Spleen (tissue), 11 donors: Measurements from ENCODE around the gene ODAD4. TPM values are rescaled to one million over a fixed set of nuclear protein-coding genes. Genes with fewer than 3 reads are reported as not detected.

ENCODE experiments used
- DNase-seq: peaks from one replicate; pipeline ENCODE4 v3.0.0-alpha.2; 2020
- H3K27ac ChIP-seq, 8 donors: fragments of 200-600 bp; sonication (generic) in 7 of 8; 1 replicate in 4 of 8; 2 replicates in 4 of 8; pipeline versions ENCODE4 v1.5.0 to v1.8.0; 2016 to 2021; ENCODE audit warnings: inconsistent platforms in 4 of 8, mild to moderate bottlenecking in 4 of 8, moderate library complexity in 1 of 8
- H3K27me3 ChIP-seq, 7 donors: fragments of 200-600 bp; sonication (generic) in 6 of 7; replicated peaks in 1 of 7; 1 replicate in 4 of 7; 2 replicates in 3 of 7; pipeline versions ENCODE4 v1.5.0 to v1.8.0; 2016 to 2021; ENCODE audit warnings: inconsistent platforms in 3 of 7, mild to moderate bottlenecking in 1 of 7
- H3K36me3 ChIP-seq, 6 donors: fragments of 200-600 bp; sonication (generic) in 5 of 6; 1 replicate in 4 of 6; 2 replicates in 2 of 6; pipeline versions ENCODE4 v1.5.0 to v1.8.0; 2016 to 2021; ENCODE audit warnings: inconsistent platforms in 2 of 6
- H3K4me1 ChIP-seq, 6 donors: fragments of 200-600 bp; sonication (generic) in 5 of 6; 1 replicate in 3 of 6; 2 replicates in 3 of 6; pipeline versions ENCODE4 v1.5.0 to v1.8.0; 2016 to 2021; ENCODE audit warnings: inconsistent platforms in 3 of 6
- H3K4me3 ChIP-seq, 8 donors: fragments of 200-600 bp; sonication (generic) in 7 of 8; 1 replicate in 4 of 8; 2 replicates in 4 of 8; pipeline versions ENCODE4 v1.5.0 to v1.8.0; 2016 to 2021; ENCODE audit warnings: inconsistent platforms in 4 of 8, mild to moderate bottlenecking in 4 of 8, moderate library complexity in 2 of 8
- H3K9me3 ChIP-seq, 8 donors: fragments of 200-600 bp; sonication (generic) in 7 of 8; 1 replicate in 4 of 8; 2 replicates in 4 of 8; pipeline versions ENCODE4 v1.5.0 to v1.8.0; 2016 to 2021; ENCODE audit warnings: inconsistent platforms in 4 of 8
- POLR2A ChIP-seq, 3 donors: fragments of 450-650 bp; IDR thresholded peaks; one replicate each; pipeline ENCODE4 v1.5.1; 2017; ENCODE audit warnings: antibody characterized with exemption in 3 of 3, mild to moderate bottlenecking in 1 of 3
- POLR2AphosphoS5 ChIP-seq, 3 donors: sonication (generic); formaldehyde crosslinking; IDR thresholded peaks; one replicate each; pipeline ENCODE4 v1.5.1; 2017; ENCODE audit warnings: antibody characterized with exemption in 3 of 3
- WGBS, 5 donors: extraction: QIAGEN DNeasy Blood & Tissue Kit in 3 of 5; methylation state at CpG; one replicate each; pipeline versions ENCODE4 v1.1.5 to v1.1.7; 2013 to 2018; 5-methylcytosine and 5-hydroxymethylcytosine counted together
- intact Hi-C: fragments of 100-400 bp; cut with DNase I; formaldehyde crosslinking; loops from one replicate; pipeline ENCODE4 v1.15.0; 2023; ENCODE audit warnings: low total_unique reads
- polyA plus RNA-seq, 3 donors: library from polyadenylated mRNA; stranded (reverse); fragments of 200-250 nt; gene quantifications; one replicate each; pipeline ENCODE4 v1.2.1, GENCODE V29; 2013
- total RNA-seq, 7 donors: library from RNA; depleted of rRNA in 3 of 7; stranded (reverse); fragments of >200 nt in 3 of 7; fragmentation: NEBNext Ultra II Directional in 4 of 7; extraction: Animal tissue kit (Norgen Biotek cat#: 25700) in 4 of 7; gene quantifications; one replicate each; pipeline versions ENCODE4 v1.1.0 to v1.2.1, GENCODE V29; 2016 to 2021
- TF ChIP-seq, protein P1 (sequence below), 11 experiments: fragments of 200-600 bp in 7 of 11; fragments of 450-650 bp in 4 of 11; sonication (generic) in 4 of 11; IDR thresholded peaks in 8 of 11; conservative IDR thresholded peaks in 3 of 11; 1 replicate in 7 of 11; 2 replicates in 4 of 11; pipeline versions ENCODE4 v1.4.0 to v1.8.0; 2016 to 2021; ENCODE audit warnings: antibody characterized with exemption in 11 of 11, inconsistent platforms in 4 of 11, mild to moderate bottlenecking in 1 of 11
- donor health status: healthy with polysubstance abuse.
- donor health status: DM: no; HTN: no; CAD: no; lungs with moderate emphysema.
- donor health status: DM: no; HTN: no; CAD: no.
- donor health status: Bipolar disorder and iron deficiency.
- donor health status: healthy.
- donor health status: DM: no; HTN: no; CAD: no.
- donor health status: DM: yes; HTN: yes; CAD: no.

The ODAD4 gene
- total and polyA plus RNA-seq, 10 donors: 0.20 to 1.0 (median 0.33) TPM; not detected in 4

DNA sequence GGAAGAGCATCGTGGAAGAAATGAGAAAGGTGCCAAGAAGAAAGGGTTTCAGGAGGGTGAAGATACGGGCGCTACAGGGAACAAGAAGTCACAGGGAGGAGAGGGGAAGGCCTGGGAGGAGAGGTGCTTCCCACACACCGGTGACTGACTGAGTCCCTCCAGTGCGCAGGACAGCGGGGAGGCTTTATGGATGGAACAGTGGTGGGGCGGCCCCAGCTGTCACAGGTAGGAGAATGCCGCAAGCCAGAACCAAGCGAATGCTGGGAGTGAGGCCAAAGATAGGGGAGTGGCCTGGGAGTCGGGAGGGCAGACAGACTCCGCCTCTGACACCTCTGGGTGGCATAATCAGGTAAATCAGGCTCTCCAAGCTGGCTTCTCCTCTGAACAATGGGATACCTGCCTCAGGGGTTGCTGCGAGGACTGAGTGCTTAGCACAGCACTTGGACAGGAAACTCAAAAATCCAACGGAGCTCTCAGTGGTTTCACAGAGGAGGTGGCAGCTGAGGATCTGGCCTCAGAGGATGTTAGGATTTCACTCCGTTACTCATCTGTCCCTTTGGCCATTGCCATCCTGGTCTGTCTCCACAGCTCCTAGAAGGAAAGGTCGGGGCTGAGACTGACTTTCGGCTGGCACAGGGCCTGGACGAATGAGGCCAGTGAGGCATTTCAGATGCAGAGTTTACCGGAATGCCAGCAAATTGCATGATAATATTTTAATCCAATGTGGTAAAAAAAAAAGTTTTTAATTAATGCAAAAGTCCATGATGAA lies 35.5 kb downstream of the ODAD4 start:
- WGBS, 5 donors: 4 to 9% (median 6%) methylated on average over 17 to 18 of the region's 18 CpGs
- H3K4me1 ChIP-seq: peaks cover 12 to 65% (median 50%) of the 10 kb centered on the region in 6 donors
- H3K4me3 ChIP-seq: peak overlapping the region; percentile 75 to 95 (median 88)
- peak overlapping the region; percentile 81 to 93 (median 90) for H3K27ac ChIP-seq
- peak; percentile 86 for DNase-seq
- TF ChIP-seq POLR2A (IDR thresholded peaks at IDR 0.05) (no peak), POLR2AphosphoS5 (IDR thresholded peaks at IDR 0.05) (peak in 1 of 3 donors; percentile 51)
- TF ChIP-seq, protein P1, sequence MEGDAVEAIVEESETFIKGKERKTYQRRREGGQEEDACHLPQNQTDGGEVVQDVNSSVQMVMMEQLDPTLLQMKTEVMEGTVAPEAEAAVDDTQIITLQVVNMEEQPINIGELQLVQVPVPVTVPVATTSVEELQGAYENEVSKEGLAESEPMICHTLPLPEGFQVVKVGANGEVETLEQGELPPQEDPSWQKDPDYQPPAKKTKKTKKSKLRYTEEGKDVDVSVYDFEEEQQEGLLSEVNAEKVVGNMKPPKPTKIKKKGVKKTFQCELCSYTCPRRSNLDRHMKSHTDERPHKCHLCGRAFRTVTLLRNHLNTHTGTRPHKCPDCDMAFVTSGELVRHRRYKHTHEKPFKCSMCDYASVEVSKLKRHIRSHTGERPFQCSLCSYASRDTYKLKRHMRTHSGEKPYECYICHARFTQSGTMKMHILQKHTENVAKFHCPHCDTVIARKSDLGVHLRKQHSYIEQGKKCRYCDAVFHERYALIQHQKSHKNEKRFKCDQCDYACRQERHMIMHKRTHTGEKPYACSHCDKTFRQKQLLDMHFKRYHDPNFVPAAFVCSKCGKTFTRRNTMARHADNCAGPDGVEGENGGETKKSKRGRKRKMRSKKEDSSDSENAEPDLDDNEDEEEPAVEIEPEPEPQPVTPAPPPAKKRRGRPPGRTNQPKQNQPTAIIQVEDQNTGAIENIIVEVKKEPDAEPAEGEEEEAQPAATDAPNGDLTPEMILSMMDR (IDR thresholded peaks at IDR 0.05 in 8 of 11, conservative IDR thresholded peaks at IDR 0.05 in 3 of 11): peak in 1 of 11 experiments; percentile 6
- H3K27me3 ChIP-seq: no peaks in the 10 kb centered on the region
- no peaks in the 10 kb centered on the region for H3K9me3 ChIP-seq
- H3K36me3 ChIP-seq: peaks cover 0 to 29% (median 11%) of the 10 kb centered on the region in 6 donors
- intact Hi-C loops: loop anchor here (10.0 kb wide), 1 partner anchor 49 kb away; the partner anchor contains the start of gene DNAJC7

DNA sequence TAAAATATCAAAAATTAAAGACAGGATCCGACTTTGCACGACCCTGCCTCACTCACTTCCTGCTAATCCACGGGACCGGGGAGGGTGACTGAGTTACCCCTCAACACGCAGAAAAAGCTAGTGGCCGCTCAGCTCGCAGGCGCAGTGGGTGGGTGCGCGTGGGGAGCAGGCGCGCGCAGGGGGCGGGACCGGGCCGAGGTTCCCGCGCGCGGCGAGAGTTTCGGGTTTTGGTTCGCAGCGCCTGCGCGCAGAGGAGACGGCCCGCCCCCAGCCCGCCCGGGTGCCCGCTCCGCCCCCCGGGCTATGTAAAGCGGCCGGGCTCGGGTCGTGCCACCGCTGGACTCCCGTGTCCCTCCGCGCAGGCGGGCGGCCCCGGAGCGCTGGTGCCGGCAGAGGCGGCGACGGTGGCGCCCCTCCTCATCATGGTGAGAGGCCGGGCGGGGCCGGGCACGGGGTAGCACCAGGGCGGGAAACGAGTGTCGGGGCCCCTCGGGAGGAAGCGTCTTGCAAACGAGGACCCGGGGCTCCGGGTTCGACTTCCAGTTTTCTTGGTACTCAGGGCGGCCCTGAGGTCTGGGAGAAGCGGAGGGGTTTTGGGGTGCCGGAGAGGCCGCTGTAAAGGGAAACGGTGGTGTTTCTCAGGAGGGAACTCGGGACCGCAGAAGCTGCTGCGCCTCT lies 36.2 kb downstream of the ODAD4 start, which contains the start of gene CNP:
TSS of gene CNP (plus strand) at position 333 of the 678 bp plus-strand sequence. CDS start at position 423, 90 bp downstream.
- intact Hi-C loops: loop anchor here (10.0 kb wide), 1 partner anchor 48 kb away; the partner anchor contains the start of gene DNAJC7
- peaks cover 13 to 69% (median 54%) of the 10 kb centered on the region in 6 donors for H3K4me1 ChIP-seq
- 0 to 1% (median 0%) methylated on average over 33 to 71 of the region's 71 CpGs for WGBS, 5 donors
- peak within 1 kb of the TSS; percentile 75 to 95 (median 88) for H3K4me3 ChIP-seq
- no peaks in the 10 kb centered on the region for H3K9me3 ChIP-seq
- H3K27ac ChIP-seq: peak within 1 kb of the TSS; percentile 81 to 93 (median 90)
- H3K27me3 ChIP-seq: no peaks in the 10 kb centered on the region
- peak; percentile 96 for DNase-seq
- peaks cover 0 to 36% (median 12%) of the 10 kb centered on the region in 6 donors for H3K36me3 ChIP-seq
- peak; percentile 90 to 94 (median 93) for TF ChIP-seq POLR2AphosphoS5 (IDR thresholded peaks at IDR 0.05)
- TF ChIP-seq POLR2A (IDR thresholded peaks at IDR 0.05): peak in 2 of 3 donors; percentile 27 to 59
- TF ChIP-seq, protein P1 (IDR thresholded peaks at IDR 0.05 in 8 of 11, conservative IDR thresholded peaks at IDR 0.05 in 3 of 11): peak in 4 of 11 experiments; percentile 6 to 49 (median 36)

DNA sequence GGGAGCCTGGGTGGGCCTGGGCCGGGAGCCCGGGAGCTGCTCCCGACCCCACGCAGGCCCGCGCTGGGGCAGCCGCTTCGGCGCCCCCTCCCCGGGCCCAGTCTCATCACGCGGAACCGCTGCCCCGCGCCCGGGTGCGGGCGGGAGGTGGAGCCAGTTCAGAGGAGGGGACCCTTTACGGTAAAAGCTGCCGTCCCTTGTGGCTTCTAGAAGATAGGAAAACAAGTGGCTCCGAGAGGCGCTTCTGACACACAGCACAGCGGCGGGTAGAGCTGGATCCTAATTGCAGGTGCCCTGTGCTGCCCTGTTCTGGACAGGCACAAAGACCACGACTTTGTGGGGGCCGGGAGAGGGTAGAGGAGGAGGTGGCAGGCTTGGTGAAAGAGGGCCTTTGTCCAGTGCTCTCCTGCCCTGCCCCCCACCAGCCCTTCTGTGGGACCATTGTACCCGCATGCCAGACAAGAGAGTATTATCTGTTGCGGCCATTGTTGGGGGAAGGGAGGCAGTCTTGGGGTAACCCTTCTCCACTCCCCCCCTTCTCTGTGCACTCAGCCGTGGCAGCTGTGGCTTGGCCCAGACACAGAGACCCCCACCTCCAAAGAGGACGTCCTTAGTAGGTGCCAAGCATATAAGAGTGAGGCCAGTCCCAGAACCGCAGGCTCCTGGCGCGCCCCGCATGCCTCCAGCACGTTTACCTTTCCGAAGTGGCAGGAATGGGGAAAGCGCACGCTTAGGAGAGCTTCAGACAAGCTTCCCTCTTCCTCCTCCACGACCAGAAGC lies 36.9 kb downstream of the ODAD4 start:
- Histone ChIP-seq H3K4me3 (peak overlapping the region; percentile 75 to 95 (median 88)), H3K27ac (peak overlapping the region; percentile 81 to 93 (median 90)), H3K27me3 (no peaks in the 10 kb centered on the region), H3K4me1 (peaks cover 13 to 76% (median 57%) of the 10 kb centered on the region in 6 donors), H3K36me3 (peaks cover 0 to 44% (median 18%) of the 10 kb centered on the region in 6 donors), H3K9me3 (no peaks in the 10 kb centered on the region)
- TF ChIP-seq POLR2AphosphoS5 (IDR thresholded peaks at IDR 0.05): no peak
- TF ChIP-seq, protein P1 (IDR thresholded peaks at IDR 0.05 in 8 of 11, conservative IDR thresholded peaks at IDR 0.05 in 3 of 11): no peak
- TF ChIP-seq POLR2A (IDR thresholded peaks at IDR 0.05): no peak
- peak; percentile 82 for DNase-seq
- intact Hi-C loops: loop anchor here (10.0 kb wide), 1 partner anchor 47 kb away; the partner anchor contains the start of gene DNAJC7
- 21 to 38% (median 26%) methylated on average over 15 to 39 of the region's 39 CpGs for WGBS, 5 donors
